Lung (tissue), 12 donors: ENCODE data around the gene AXIN2. TPM values are rescaled to one million over a fixed set of nuclear protein-coding genes. Genes with fewer than 3 reads are reported as not detected.

ENCODE experiments used
- ATAC-seq: fragments of 200-7000 bp; cut with Tn5 transposase; one replicate; pipeline ENCODE4 v1.9.1; 2020; ENCODE audit warnings: moderate number of reproducible peaks; ENCODE audit not compliant: insufficient read depth, low FRiP score
- DNase-seq, 3 donors: peaks; one replicate each; pipeline ENCODE4 v3.0.0-alpha.2; 2013 to 2017
- H3K27ac ChIP-seq, 2 donors: one replicate each; pipeline ENCODE4 v1.5.1; 2013; ENCODE audit warnings: mild to moderate bottlenecking in 2 of 2, moderate library complexity in 2 of 2, control low read depth in 1 of 2, inconsistent platforms in 1 of 2, low read depth in 1 of 2, low read length in 1 of 2
- H3K27me3 ChIP-seq, 3 donors: one replicate each; pipeline ENCODE4 v1.5.1; 2013; ENCODE audit warnings: low read length in 2 of 3; ENCODE audit not compliant: control insufficient read depth in 3 of 3, insufficient read depth in 3 of 3
- H3K36me3 ChIP-seq, 4 donors: one replicate each; pipeline ENCODE4 v1.5.1; 2013; ENCODE audit warnings: low read length in 4 of 4, mild to moderate bottlenecking in 1 of 4, moderate library complexity in 1 of 4; ENCODE audit not compliant: control insufficient read depth in 4 of 4, insufficient read depth in 4 of 4
- H3K4me1 ChIP-seq, 5 donors: one replicate each; pipeline ENCODE4 v1.5.1; 2013; ENCODE audit warnings: low read length in 5 of 5, mild to moderate bottlenecking in 2 of 5, moderate library complexity in 1 of 5; ENCODE audit not compliant: control insufficient read depth in 5 of 5, insufficient read depth in 5 of 5
- H3K4me3 ChIP-seq: one replicate; pipeline ENCODE4 v1.5.1; 2013; ENCODE audit warnings: mild to moderate bottlenecking, control low read depth, moderate library complexity
- H3K9ac ChIP-seq, 2 donors: one replicate each; pipeline ENCODE4 v1.5.1; 2013; ENCODE audit warnings: low read length in 2 of 2, control low read depth in 1 of 2; ENCODE audit not compliant: insufficient read depth in 1 of 2
- H3K9me3 ChIP-seq, 4 donors: one replicate each; pipeline ENCODE4 v1.5.1; 2013; ENCODE audit warnings: low read length in 3 of 4, mild to moderate bottlenecking in 1 of 4, moderate library complexity in 1 of 4; ENCODE audit not compliant: control insufficient read depth in 4 of 4, insufficient read depth in 3 of 4
- CTCF ChIP-seq: IDR thresholded peaks from 2 replicates; pipeline ENCODE4 v1.5.1; 2012; ENCODE audit warnings: mild to moderate bottlenecking; ENCODE audit errors: control extremely low read depth, extremely low read depth
- WGBS, 2 donors: extraction: QIAGEN DNeasy Blood & Tissue Kit; methylation state at CpG; one replicate each; pipeline ENCODE4 v1.1.7; 2013; 5-methylcytosine and 5-hydroxymethylcytosine counted together
- polyA plus RNA-seq, 2 donors: library from polyadenylated mRNA; stranded (reverse); fragments of 200-250 nt; gene quantifications; one replicate each; pipeline ENCODE4 v1.2.1, GENCODE V29; 2013
- total RNA-seq, 2 donors: library from RNA; depleted of rRNA in 1 of 2; stranded (reverse); fragments of >200 nt in 1 of 2; gene quantifications; one replicate each; pipeline ENCODE4 v1.2.1, GENCODE V29; 2014 to 2021
- donor health status: control.
- donor health status: control.
- donor health status: Bipolar disorder and iron deficiency.
- donor health status: healthy.
- donor health status: DM: yes; HTN: yes; CAD: no.

Gene AXIN2
- total and polyA plus RNA-seq, 4 donors: 13.0 to 127 (median 36.8) TPM

DNA sequence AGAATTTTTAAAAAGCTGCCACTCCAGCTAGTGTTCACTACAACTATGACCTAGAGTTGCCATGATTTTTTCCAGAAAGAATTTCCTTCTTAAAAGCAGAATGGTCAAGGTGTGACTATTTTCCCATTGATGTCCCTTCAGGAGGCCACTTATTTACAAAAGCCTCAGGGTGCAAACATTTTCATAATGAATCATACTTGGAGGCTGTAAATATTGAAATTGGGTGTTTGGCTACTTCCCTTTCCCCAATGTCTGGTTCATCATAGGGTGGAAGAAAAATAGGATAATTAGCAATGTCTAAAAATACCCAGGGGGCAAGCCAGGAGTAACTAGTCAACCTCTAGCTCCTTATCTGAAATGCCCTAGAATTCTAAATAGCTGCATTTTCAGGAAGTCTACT, 18.8 kb downstream of the AXIN2 start:
- peaks cover 8 to 56% (median 35%) of the 10 kb centered on the region in 4 donors for H3K36me3 ChIP-seq
- H3K9ac ChIP-seq: no peak overlapping the region
- H3K4me3 ChIP-seq: no peak overlapping the region
- no peak for TF ChIP-seq CTCF
- H3K27me3 ChIP-seq: no peaks in the 10 kb centered on the region
- DNase-seq (no peak), ATAC-seq (no peak)
- no peaks in the 10 kb centered on the region for H3K9me3 ChIP-seq
- no peak overlapping the region for H3K27ac ChIP-seq
- peaks cover 10 to 52% (median 25%) of the 10 kb centered on the region in 5 donors for H3K4me1 ChIP-seq

DNA sequence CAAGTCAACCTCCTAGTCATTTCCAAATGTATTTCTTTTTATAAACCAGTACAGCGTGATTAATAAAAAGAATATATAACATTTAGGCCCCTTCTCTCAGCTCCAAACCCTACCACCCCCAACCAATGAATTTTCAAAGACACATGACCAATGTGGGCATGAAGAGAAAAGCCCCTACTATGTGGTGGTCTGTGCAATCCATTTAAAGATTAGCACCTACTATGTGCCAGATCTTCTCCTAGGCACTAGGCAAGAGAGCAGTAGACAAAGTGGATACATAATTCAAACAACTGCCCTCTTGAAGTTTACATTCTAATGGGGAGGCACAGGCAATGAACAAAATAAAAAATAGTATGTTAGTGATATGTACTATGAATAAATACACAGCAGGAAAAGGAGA, 19.4 kb downstream of the AXIN2 start:
- Histone ChIP-seq H3K4me3 (no peak overlapping the region), H3K27me3 (no peaks in the 10 kb centered on the region), H3K9me3 (no peaks in the 10 kb centered on the region), H3K4me1 (peaks cover 9 to 47% (median 20%) of the 10 kb centered on the region in 5 donors), H3K9ac (no peak overlapping the region), H3K36me3 (peaks cover 8 to 54% (median 40%) of the 10 kb centered on the region in 4 donors), H3K27ac (no peak overlapping the region)
- no peak for TF ChIP-seq CTCF
- no peak for DNase-seq
- WGBS, 2 donors: 96 to 97% methylated on average over 1 of the region's 1 CpG
- ATAC-seq: no peak

- WGBS, 2 donors: 84 to 92% methylated on average over 8 of the region's 8 CpGs
- H3K4me1 ChIP-seq: peaks cover 5 to 40% (median 15%) of the 10 kb centered on the region in 5 donors
- no peak overlapping the region for H3K9ac ChIP-seq
- DNase-seq: no peak
- no peak for ATAC-seq
- H3K4me3 ChIP-seq: no peak overlapping the region
- no peaks in the 10 kb centered on the region for H3K9me3 ChIP-seq
- peaks cover 8 to 54% (median 43%) of the 10 kb centered on the region in 4 donors for H3K36me3 ChIP-seq
- no peaks in the 10 kb centered on the region for H3K27me3 ChIP-seq
- no peak for TF ChIP-seq CTCF
- peak overlapping the region; percentile 15 to 44 for H3K27ac ChIP-seq
Measured at GRCh38 chr17:65541453-65541852, 20.0 kb downstream of the AXIN2 start.

- TF ChIP-seq CTCF: no peak
- ATAC-seq (no peak), DNase-seq (no peak)
- WGBS, 2 donors: 86 to 90% methylated on average over 2 of the region's 2 CpGs
- no peak overlapping the region for H3K27ac ChIP-seq
- no peaks in the 10 kb centered on the region for H3K9me3 ChIP-seq
- H3K27me3 ChIP-seq: no peaks in the 10 kb centered on the region
- H3K36me3 ChIP-seq: peaks cover 19 to 67% (median 54%) of the 10 kb centered on the region in 4 donors
- H3K4me1 ChIP-seq: peaks cover 5 to 27% (median 11%) of the 10 kb centered on the region in 5 donors
- no peak overlapping the region for H3K9ac ChIP-seq
- no peak overlapping the region for H3K4me3 ChIP-seq
Measured at GRCh38 chr17:65539630-65540266, 21.7 kb downstream of the AXIN2 start.
